ENCODE measurements around the gene RASGRP4. TPM values are rescaled to one million over a fixed set of nuclear protein-coding genes. Genes with fewer than 3 reads are reported as not detected.

The RASGRP4 gene
- total RNA-seq, 1 experiment from 2014 or later, result not detected

DNA sequence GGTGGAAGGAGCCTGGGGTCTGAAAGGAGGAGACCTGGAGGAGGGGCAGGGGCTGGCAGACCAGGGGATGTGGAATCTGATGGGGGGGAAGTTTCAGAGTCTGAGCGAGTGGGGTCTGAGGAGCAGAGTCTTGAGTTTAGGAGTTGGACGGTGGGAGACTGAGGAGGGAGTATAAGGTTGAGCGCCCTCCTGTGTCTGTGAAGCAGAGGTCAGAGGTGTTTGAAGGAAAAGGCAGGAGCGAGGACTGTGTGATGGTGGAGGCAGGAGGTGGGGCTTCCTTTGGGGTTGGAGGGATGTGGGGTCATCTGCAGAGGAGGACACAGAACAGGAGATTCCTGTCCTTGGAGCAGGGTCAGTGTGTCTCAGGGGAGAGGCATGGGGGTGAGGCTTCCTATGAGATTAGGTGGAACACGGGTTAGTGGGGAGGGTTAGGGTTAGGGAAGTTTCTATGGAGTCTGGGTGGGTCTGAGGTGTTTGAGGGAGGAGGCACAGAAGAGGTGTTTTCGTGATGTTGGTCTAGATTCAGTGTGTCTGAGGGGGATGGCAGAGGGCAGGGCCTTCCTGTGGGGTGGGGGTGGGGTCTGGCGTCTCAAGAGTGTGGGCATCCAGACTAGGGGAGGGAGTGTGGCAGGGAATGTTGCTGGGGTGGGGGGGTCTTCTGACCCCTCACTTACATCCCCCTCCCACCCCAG is 15.8 kb upstream of the RASGRP4 start:
- Histone ChIP-seq H3K27me3 (ENCODE audit: insufficient read depth, low read length) (no peaks in the 10 kb centered on the region), H3K4me1 (ENCODE audit: control insufficient read depth in 1 of 2, insufficient read depth in 2 of 2, low read length in 2 of 2) (no peaks in the 10 kb centered on the region; a peak in 1 of 4 replicates), H3K79me2 (ENCODE audit: insufficient read depth, low read length) (no peaks in the 10 kb centered on the region), H3K9ac (ENCODE audit: low read length) (no peak overlapping the region), H3K36me3 (ENCODE audit: control insufficient read depth in 1 of 2, insufficient read depth in 2 of 2, low read length in 2 of 2) (no peaks in the 10 kb centered on the region), H3K27ac (ENCODE audit: low read depth, low read length) (no peak overlapping the region), H3K9me3 (ENCODE audit: control insufficient read depth in 1 of 2, insufficient read depth in 1 of 2, low read depth in 1 of 2, low read length in 2 of 2) (no peaks in the 10 kb centered on the region), H2AFZ (ENCODE audit: low read depth, low read length, poor library complexity, severe bottlenecking) (no peak overlapping the region), H3K4me2 (ENCODE audit: low read length) (no peak overlapping the region), H4K20me1 (ENCODE audit: insufficient read depth) (no peaks in the 10 kb centered on the region), H3K9me2 (ENCODE audit: insufficient read depth) (no peaks in the 10 kb centered on the region), H3K4me3 (replicated peaks in 1 of 2; ENCODE audit: low read depth in 1 of 2, low read length in 2 of 2) (no peak overlapping the region)
- BruUV-seq (replicated peaks), result no TSS peak
- ChIA-PET POLR2A (no interaction called here), RAD21 (ENCODE audit: low non-redundant PET in 1 of 2, low total read pairs in 2 of 2, uncharacterized antibody in 2 of 2, unreplicated experiment in 2 of 2) (no interaction called here), CTCF (no interaction called here)
- TF ChIP-seq, protein P1, sequence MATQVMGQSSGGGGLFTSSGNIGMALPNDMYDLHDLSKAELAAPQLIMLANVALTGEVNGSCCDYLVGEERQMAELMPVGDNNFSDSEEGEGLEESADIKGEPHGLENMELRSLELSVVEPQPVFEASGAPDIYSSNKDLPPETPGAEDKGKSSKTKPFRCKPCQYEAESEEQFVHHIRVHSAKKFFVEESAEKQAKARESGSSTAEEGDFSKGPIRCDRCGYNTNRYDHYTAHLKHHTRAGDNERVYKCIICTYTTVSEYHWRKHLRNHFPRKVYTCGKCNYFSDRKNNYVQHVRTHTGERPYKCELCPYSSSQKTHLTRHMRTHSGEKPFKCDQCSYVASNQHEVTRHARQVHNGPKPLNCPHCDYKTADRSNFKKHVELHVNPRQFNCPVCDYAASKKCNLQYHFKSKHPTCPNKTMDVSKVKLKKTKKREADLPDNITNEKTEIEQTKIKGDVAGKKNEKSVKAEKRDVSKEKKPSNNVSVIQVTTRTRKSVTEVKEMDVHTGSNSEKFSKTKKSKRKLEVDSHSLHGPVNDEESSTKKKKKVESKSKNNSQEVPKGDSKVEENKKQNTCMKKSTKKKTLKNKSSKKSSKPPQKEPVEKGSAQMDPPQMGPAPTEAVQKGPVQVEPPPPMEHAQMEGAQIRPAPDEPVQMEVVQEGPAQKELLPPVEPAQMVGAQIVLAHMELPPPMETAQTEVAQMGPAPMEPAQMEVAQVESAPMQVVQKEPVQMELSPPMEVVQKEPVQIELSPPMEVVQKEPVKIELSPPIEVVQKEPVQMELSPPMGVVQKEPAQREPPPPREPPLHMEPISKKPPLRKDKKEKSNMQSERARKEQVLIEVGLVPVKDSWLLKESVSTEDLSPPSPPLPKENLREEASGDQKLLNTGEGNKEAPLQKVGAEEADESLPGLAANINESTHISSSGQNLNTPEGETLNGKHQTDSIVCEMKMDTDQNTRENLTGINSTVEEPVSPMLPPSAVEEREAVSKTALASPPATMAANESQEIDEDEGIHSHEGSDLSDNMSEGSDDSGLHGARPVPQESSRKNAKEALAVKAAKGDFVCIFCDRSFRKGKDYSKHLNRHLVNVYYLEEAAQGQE (IDR thresholded peaks at IDR 0.05; ENCODE audit: low read depth), result no peak
- peak; percentile 34; the same call in 1 of the 2 replicates for TF ChIP-seq RAD21 (IDR thresholded peaks at IDR 0.05; ENCODE audit: low read depth)
- TF ChIP-seq EZH2phosphoT487 (IDR thresholded peaks at IDR 0.05; ENCODE audit: borderline replicate concordance), result no peak
- TF ChIP-seq, protein P2, sequence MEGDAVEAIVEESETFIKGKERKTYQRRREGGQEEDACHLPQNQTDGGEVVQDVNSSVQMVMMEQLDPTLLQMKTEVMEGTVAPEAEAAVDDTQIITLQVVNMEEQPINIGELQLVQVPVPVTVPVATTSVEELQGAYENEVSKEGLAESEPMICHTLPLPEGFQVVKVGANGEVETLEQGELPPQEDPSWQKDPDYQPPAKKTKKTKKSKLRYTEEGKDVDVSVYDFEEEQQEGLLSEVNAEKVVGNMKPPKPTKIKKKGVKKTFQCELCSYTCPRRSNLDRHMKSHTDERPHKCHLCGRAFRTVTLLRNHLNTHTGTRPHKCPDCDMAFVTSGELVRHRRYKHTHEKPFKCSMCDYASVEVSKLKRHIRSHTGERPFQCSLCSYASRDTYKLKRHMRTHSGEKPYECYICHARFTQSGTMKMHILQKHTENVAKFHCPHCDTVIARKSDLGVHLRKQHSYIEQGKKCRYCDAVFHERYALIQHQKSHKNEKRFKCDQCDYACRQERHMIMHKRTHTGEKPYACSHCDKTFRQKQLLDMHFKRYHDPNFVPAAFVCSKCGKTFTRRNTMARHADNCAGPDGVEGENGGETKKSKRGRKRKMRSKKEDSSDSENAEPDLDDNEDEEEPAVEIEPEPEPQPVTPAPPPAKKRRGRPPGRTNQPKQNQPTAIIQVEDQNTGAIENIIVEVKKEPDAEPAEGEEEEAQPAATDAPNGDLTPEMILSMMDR (IDR thresholded peaks at IDR 0.05 in 2 of 3, conservative IDR thresholded peaks at IDR 0.05 in 1 of 3; ENCODE audit: borderline replicate concordance in 1 of 3, insufficient read depth in 1 of 3, low read depth in 2 of 3, low read length in 2 of 3), result peak in 1 of 3 experiments; percentile 23; a peak in 2 of 6 replicates
- DNase-seq (ENCODE audit: low read depth, low spot score), result no peak
- ATAC-seq, result peak; percentile 86
- intact Hi-C loops (cut with micrococcal nuclease), result no loop called here

Data from HCT116 (cell line).